HG02973 (cell line): ENCODE data around the gene GFI1.
"Not testable (repeated sequence)": the region's sequence is repeated elsewhere in the genome, so short reads cannot be mapped to it uniquely, and the experiment has no call there.

Source experiments
- ATAC-seq: cut with Tn5 transposase; IDR thresholded peaks from one replicate; pipeline ENCODE4 v1.9.1; 2021; ENCODE audit warnings: moderate library complexity; ENCODE audit not compliant: unreplicated experiment

Gene GFI1

DNA sequence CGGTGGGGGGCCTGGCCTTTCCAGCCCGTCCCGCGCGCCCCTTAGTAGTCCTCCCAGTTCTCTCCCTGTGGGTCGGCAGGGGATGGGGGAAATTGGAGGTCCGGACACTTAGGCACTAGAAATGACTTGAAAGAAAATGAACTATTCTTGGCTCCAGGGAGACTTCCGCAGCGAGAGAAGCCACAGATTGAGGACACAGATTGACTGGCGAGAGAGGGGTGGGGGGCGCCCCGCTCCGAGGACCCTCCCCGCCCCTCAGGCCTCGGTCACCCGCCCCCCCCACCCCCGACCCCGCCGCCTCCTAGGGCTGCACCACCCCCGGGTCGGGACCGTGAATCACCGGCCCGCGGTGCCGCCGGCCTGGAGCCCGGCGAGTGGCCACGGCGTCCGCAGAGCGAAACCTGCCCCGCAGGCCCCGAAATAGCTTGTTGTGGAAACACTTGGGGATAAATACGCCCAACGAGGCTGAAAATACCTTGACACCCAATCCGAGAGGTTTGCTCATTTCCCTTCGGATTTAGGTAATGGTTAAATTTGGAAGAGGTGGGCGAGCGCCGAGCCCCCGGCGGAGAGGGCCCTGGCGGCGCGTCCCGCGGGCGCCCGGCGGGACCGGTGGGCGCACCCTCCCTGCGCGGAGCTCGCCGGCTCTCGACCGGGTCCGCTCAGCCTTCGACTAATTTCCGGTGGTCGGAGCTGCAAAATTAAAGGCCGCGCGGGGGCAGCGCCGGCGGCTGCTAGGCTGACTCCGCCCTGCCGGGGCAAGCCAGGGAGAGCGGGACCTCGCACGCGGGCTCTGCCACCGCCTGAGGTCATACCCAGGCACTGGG, at the start of gene GFI1:
Gene GFI1, minus strand, starts transcription at position 675 of the 827 bp plus-strand sequence. CDS start 3,438 bp downstream, outside the sequence.
- no peak for ATAC-seq

GRCh38 chr1:92532371-92532770, 45.6 kb upstream of the GFI1 start:
- not testable (repeated sequence) for ATAC-seq

DNA sequence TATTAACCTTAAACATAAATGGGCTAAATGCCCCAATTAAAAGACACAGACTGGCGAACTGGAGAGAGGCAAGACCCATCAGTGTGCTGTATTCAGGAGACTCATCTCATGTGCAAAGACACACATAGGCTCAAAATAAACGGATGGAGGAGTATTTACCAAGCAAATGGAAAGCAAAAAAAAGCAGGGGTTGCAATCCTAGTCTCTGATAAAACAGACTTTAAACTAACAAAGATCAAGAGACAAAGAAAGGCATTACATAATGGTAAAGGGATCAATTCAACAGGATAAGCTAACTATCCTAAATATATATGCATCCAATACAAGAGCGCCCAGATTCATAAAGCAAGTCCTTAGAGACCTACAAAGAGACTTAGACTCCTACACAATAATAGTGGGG, 45.2 kb upstream of the GFI1 start:
- not testable (repeated sequence) for ATAC-seq

- no peak for ATAC-seq
These were observed 40.9 kb upstream of the GFI1 start for GRCh38 chr1:92527670-92528069.

DNA sequence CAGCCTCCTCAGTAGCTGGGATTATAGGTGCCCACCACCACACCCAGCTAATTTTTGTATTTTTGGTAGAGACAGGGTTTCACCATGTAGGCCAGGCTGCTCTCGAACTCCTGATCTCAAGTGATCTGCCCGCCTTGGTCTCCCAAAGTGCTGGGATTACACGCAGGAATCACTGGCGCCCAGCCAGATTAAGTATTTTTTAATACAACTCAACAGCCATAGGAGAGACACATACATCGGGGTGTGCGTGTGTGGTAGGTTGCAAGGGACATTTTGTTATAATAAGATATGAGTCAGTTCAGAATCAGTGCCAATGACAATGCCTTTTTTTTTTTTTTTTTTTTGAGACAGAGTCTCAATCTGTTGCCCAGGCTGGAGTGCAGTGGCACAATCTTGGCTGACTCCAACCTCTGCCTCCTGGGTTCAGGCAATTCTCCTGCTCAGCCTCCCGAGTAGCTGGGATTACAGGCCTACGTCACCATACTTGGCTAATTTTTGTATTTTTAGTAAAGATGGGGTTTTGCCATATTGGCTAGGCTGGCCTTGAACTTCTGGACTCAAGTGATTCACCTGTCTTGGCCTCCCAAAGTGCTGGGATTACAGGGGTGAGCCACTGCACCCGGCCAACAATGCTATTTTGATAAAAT, 38.3 kb upstream of the GFI1 start:
- ATAC-seq = not testable (repeated sequence)

DNA sequence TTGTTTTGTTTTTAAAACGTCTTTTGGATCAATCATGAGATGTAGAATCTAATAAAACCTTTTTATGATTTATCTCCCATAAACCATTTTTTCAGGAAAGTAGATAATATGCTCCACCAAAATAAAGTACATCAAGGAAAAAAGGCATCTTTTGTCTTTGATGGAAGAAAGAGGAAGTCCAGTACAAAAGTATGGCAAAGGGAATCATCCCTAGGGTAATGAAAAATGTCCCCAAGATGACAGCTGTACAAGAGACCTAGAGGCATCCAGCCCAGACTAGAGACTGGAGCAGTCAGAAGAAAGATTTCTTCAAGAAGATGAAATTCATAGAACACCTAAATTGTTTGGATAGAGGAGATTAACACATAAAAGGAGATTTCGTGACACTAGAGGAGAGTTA, 32.3 kb upstream of the GFI1 start:
- no peak for ATAC-seq

DNA sequence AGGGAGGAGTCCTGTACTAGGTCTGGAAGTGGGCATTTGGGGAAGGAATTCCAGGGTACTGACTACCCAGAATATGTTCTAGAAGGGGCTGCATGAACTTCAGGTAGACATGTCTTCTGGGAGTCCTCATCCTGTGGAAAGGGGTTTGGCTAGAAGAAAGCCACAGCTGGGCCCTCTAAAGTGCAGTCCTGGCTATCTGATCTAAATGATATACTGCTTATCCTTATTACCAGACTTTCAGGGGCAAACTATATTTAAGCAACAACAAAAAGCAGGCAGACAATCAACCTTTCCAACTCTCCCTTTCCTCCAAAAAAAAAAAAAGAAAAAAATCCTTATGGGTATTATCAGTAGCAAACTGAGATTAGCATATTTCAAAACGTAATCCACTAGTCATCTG, 29.8 kb upstream of the GFI1 start:
- ATAC-seq = no peak

DNA sequence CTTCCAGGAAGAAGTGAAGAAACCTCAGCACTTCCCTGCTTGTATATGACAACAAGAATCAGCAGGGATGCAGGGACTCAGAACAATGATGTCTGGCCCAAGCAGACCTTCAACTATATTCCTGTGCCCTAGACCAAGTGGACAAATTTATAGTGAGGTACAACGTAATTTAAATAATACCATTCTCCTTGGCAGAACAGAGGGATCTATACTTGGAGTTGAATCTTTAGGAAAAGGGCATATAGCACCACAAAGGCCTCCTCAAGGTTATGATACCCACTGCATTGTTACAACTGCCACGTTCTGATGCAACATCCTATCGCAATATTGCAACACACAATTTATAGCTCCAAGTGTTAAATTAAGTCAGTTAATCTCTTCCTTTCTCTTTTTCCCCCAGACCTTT, 29.1 kb upstream of the GFI1 start:
- no peak for ATAC-seq

- ATAC-seq = peak; percentile 90
These were observed 24.8 kb upstream of the GFI1 start for GRCh38 chr1:92511541-92511940.

- no peak for ATAC-seq
These were observed 22.9 kb upstream of the GFI1 start for GRCh38 chr1:92509619-92510018.

DNA sequence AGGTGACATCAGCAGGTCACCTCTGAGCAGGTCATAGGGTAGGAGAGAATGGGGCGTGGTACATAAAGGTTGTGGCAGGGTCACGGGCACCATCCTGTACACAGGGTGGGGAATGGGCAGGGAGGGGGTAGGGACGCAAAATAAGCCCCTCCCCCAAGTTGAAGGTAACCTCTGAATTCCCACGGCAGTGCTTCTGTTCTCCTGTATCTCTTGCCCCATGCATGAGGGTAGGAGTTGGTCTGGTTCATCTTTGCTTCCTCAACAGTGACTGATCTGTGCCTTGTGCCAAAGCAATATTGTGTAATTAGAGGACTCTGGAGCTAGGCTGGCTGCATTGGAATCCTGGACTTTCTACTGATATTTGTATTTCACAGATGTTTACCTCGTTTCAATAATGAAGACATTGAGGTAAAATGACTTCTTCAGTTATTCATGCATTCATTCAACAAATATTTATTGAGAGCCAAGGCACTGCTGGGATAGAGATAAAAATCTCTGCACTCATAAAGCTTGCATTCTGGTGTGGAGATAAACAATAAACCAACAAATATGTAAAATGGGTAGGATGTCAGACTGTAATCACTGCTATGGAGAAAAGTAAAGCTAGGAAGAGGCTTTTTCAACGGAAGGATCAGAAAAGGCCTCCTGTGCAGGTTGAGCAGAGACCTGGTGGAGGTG, 18.4 kb upstream of the GFI1 start:
- ATAC-seq = no peak

DNA sequence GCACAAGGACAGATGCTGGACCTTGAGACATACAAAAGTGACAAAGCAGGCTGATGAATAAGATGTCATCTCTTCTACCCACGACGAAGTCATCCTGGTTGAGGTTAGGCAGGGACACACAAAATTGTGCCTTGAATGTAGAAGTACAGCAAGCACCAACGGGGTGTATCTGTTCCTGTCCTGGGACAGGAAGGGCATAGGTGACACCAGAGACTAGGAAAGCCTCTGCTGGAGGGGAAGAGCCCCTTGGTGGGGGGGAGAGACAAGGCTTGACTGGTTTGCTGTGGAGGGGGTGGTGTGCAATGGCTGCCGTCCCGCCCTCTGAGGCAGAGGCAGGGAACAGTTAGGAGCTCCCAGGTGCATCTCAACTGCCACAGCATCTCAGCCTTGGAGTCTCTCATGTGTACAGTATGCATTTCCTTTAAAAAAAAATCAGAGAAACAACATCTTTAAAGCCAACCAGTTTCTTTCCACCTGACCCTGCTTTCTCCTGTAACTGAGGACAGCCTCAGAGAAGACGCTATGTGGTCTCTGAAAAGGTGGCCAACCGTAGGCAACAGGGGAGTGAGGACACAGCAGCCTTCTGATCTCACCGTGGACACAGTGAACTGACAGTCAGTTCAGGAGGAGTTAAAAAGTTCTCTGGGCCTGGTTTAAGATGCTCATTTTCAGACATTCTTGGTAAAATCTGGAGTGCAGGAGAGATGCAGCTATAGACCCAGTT, 17.7 kb upstream of the GFI1 start:
- no peak for ATAC-seq

- ATAC-seq = no peak
These were observed 17.2 kb upstream of the GFI1 start for GRCh38 chr1:92503926-92504285.

DNA sequence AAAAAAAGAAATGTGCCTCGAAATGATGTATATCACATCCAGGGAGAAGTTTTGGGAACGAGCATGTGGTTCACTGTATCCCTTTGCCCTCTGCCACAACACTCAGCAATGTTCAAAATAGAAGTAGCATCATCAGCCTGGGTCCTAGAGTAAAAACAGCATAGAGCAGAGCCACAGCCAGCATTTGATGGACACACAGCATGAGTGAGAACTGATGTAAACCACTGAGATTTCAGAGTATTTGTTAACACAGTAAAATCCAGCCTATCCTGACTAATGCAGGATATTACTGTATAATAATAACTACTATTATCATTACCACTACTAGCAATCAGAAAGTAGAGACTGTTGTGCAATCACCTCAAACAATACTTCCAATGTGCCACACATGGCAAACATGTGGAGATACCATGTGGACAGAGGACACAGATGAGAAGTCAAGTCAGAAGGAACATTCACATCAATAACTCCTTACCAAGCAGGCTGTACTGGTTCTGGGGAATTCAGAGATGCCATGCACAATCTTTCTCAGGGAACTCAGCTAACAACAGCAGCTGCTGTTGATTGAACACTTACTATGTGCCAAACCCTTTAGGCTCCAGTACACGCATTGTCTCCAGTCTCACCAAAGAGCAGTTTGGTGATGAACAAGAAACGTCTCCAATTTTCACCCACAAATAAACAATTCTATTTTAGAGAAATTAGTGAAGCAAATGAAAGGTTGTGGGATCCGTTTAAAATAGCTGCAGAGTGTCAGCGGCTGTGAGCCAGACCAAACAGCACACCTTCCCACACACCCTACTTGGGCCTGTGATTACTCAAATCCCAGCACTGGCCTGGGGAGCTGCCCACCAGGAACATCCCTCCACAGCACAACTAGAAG, 16.6 kb upstream of the GFI1 start:
- ATAC-seq = no peak

GRCh38 chr1:92502247-92502646, 15.5 kb upstream of the GFI1 start:
- ATAC-seq = peak; percentile 67

DNA sequence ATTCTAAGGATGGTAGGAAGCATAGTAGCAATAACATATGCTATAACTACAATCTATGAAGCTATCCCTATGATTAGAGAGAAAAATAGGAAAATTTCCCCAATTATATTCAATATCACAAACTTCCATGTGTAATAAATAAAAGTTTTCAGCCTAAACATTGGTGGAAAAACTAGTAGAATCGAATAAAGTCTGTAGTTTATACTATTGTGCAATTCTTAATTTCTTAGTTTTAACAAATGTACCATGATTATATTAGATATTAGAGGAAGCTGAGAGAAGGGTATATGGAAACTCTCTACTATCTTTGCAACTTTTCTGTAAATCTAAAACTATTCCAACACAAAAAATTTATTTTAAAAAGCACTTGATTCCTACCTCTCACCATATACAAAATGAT, 13.8 kb upstream of the GFI1 start:
- no peak for ATAC-seq

DNA sequence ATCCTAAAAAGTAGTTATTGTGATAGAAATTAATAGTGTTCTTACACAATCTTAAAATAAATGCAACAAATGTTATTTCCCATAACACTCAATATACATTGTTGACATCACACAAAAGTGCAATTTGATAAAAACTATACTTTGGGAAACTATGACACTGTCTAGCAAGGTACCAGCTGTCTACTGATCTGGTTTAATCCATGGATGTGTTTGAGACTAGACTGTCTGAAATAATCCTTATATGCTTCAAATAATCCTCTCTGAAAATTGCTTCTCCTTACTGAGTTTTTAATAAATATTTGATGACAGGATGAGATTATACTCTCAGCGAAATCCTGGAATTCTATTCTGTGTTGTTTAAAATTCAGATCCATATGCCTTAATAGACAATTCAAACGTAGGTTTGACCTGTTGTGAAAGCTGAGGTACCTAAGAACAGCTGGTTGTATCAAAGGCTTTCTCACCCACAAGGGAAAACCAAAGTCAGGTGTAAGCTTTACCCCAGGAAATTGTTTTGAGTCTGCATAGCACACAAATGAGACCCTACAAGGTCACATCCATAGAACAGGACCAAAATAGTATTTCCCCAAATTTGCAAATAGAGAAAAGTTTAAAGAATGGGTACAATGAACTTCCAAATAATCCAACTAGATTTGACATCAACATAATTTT, 8.8 kb upstream of the GFI1 start:
- ATAC-seq = no peak

DNA sequence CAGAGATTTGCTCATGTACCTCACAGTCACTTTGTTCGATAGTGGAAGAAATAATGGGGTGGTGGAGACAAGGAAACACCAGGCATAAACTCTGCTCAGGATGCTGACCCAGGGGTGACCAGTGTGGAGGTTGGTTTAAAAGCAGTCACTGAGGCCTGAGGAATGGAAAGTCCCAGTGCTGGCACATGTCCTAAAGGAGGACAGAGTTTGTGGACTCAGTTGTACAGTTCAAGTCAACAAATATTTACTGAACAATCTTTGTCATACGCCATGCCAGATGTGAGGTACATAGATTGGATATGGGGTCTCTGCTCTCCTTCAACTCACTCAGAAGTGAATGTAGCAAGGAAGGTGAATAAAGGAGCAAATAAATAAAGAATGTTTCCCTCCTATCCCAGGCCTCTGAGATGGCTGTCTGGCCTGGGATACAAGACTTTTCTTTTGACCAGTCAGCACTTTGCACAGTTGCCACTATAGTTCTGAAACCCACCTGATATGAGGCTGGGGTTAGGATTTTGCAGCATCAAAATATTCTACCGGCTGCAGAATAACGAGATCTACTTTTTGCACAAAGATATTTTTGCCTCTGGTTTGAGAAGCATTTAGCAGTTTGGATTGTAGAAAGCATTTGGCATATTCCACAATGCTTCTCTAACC, 7.9 kb upstream of the GFI1 start:
- no peak for ATAC-seq

DNA sequence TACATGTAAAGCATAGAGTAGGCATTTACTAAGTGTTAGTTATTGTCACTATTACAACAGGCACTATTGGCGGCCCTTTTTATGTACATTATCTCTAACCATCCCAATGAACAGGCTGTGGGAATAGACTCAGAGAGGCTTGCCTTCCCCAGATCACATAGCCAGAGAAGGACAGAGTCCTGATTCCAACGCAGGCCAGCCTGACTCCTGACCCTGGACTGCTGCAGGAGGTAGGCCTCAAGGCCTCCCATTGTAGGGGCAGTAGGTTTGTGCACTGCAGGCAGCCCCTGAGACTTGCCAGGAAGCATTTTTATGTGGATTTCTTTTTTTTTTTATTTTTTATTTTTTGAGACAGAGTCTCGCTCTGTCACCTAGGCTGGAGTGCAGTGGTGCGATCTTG, 6.4 kb upstream of the GFI1 start:
- no peak for ATAC-seq
